Measurements from ENCODE around the gene IKZF3.
"Not testable (repeated sequence)": the region's sequence is repeated elsewhere in the genome, so short reads cannot be mapped to it uniquely, and the experiment has no call there.

The IKZF3 gene

DNA sequence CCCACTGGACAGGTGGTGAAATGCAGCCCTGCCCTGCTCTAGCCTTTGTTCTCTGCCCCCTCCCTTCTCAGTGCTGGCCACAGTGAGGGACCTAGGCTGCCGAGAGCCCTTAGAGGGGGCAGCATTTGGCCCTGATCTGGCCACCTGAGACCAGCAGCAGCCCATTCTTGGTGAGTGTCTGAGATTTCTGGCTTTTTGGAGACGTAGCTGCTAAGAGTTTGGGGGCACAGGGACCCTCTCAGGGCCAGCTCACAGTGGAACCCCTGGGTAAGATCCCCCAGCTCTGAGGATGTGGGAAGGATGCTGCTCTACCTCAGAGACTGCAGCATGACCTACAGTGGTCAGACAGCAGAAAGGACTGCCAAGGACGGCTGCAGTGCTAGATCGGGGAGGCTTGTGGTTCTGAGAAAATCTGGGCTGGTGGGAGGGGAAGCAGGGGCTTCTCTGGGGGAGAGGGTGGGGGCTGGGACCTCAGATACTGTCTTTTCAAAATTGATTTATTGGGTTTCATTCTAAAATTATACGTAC is 113.0 kb downstream of the IKZF3 start:
- TF ChIP-seq POLR2AphosphoS5 (IDR thresholded peaks at IDR 0.05; ENCODE audit: borderline replicate concordance, low read depth, low read length) (no peak), EZH2 (IDR thresholded peaks at IDR 0.05) (no peak)
- H3K36me3 ChIP-seq (ENCODE audit: insufficient read depth, low read length) = no peaks in the 10 kb centered on the region
- DNase-seq (ENCODE audit: low read depth, low spot score) = no peak
- no peak overlapping the region for H3K4me3 ChIP-seq
- no peak overlapping the region for H3K9ac ChIP-seq (ENCODE audit: insufficient read length)
- no peaks in the 10 kb centered on the region for H3K9me3 ChIP-seq (ENCODE audit: low read depth, low read length)
- H3K27ac ChIP-seq = no peak overlapping the region

DNA sequence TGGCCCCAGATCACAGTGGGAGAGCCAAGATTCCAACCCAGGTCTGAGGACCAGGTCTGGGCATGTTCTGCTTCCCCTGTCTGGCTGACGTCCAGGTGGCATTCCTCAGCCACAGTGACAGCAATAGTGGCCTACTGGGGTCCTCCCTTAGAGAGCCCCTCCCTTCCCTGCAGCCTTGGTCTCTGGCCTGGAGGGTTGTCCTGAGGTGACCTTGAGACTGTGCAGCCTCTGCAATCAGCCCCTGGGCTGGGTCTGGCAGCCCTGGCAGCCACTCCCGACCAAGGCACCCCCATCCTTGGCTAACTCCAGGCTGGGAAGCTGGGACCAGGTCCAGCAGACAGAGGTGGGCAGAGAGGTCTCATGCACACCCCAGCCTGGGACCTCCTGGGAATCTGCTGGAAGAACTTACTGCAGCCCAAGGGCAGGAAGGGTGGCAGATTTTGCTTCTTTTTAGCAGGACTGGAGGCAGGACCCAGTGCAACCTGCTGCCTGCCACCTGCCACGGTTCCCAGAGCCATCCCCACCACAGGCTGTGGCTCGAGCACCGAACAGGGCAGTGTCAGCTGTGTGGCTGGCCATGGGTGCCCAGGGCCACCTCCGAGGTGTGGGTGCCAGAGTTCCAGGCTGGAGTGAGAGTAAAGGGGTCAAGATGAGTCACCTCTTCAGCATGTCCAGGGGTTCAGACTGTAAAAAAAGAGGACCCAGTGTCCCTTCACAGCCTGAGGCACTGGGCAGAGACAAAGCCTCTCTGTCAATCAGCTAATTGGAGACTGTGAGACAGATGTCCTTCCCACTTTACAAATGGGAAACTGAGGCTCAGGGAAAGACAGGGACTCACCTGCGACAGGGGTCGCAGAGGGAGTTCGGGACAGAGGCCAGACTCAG is 113.7 kb downstream of the IKZF3 start:
- no peak overlapping the region for H3K4me3 ChIP-seq
- H3K27ac ChIP-seq = no peak overlapping the region
- H3K9ac ChIP-seq (ENCODE audit: insufficient read length) = no peak overlapping the region

GRCh38 chr17:39748444-39749034 is 115.6 kb downstream of the IKZF3 start:
- H3K36me3 ChIP-seq (ENCODE audit: insufficient read depth, low read length); H3K4me3 ChIP-seq; H3K27ac ChIP-seq; H3K9me3 ChIP-seq (ENCODE audit: low read depth, low read length); H3K9ac ChIP-seq (ENCODE audit: insufficient read length); DNase-seq (ENCODE audit: low read depth, low spot score): not testable (repeated sequence)

More for the DNA sequence above, 113.7 kb downstream of the IKZF3 start:
- TF ChIP-seq FOXP2 (optimal IDR thresholded peaks at IDR 0.05; ENCODE audit: control extremely low read depth, extremely low read length, insufficient read depth) (no peak), EZH2 (IDR thresholded peaks at IDR 0.05) (no peak), POLR2AphosphoS5 (IDR thresholded peaks at IDR 0.05; ENCODE audit: borderline replicate concordance, low read depth, low read length) (no peak)
- DNase-seq (ENCODE audit: low read depth, low spot score) = no peak
- Histone ChIP-seq H3K9me3 (ENCODE audit: low read depth, low read length) (no peaks in the 10 kb centered on the region), H3K36me3 (ENCODE audit: insufficient read depth, low read length) (no peaks in the 10 kb centered on the region)

- Histone ChIP-seq H3K27ac (no peak overlapping the region), H3K4me3 (no peak overlapping the region), H3K36me3 (ENCODE audit: insufficient read depth, low read length) (no peaks in the 10 kb centered on the region), H3K9me3 (ENCODE audit: low read depth, low read length) (no peaks in the 10 kb centered on the region), H3K9ac (ENCODE audit: insufficient read length) (no peak overlapping the region)
- no peak for DNase-seq (ENCODE audit: low read depth, low spot score)
- no peak for TF ChIP-seq EZH2 (IDR thresholded peaks at IDR 0.05)
- TF ChIP-seq FOXP2 (optimal IDR thresholded peaks at IDR 0.05; ENCODE audit: control extremely low read depth, extremely low read length, insufficient read depth) = no peak
- TF ChIP-seq POLR2AphosphoS5 (IDR thresholded peaks at IDR 0.05; ENCODE audit: borderline replicate concordance, low read depth, low read length) = no peak
Observed at GRCh38 chr17:39747745-39748144, 116.4 kb downstream of the IKZF3 start.

DNA sequence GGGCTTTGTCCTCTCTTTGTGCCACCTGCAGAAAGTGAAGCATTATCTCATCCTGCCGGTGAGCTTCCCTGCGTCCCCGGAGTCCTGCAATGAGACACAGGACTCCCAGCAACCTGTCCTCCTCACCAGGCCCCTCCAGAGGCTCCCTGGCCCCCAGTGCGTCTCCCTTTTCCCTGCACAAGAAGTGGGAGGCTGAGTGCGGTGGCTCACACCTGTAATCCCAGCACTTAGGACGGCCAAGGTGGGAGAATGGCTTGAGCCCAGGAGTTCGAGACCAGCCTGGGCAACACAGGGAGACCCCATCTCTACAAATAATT is 118.0 kb downstream of the IKZF3 start:
- DNase-seq (ENCODE audit: low read depth, low spot score) = no peak
- TF ChIP-seq FOXP2 (optimal IDR thresholded peaks at IDR 0.05; ENCODE audit: control extremely low read depth, extremely low read length, insufficient read depth) (no peak), POLR2AphosphoS5 (IDR thresholded peaks at IDR 0.05; ENCODE audit: borderline replicate concordance, low read depth, low read length) (no peak), EZH2 (IDR thresholded peaks at IDR 0.05) (no peak)

GRCh38 chr17:39745335-39746144 is 118.6 kb downstream of the IKZF3 start:
- H3K9me3 ChIP-seq (ENCODE audit: low read depth, low read length) = no peaks in the 10 kb centered on the region
- no peaks in the 10 kb centered on the region for H3K36me3 ChIP-seq (ENCODE audit: insufficient read depth, low read length)
- no peak overlapping the region for H3K4me3 ChIP-seq
- H3K27ac ChIP-seq = no peak overlapping the region
- no peak overlapping the region for H3K9ac ChIP-seq (ENCODE audit: insufficient read length)
- no peak for DNase-seq (ENCODE audit: low read depth, low spot score)
- TF ChIP-seq POLR2AphosphoS5 (IDR thresholded peaks at IDR 0.05; ENCODE audit: borderline replicate concordance, low read depth, low read length) = no peak
- TF ChIP-seq FOXP2 (optimal IDR thresholded peaks at IDR 0.05; ENCODE audit: control extremely low read depth, extremely low read length, insufficient read depth) = no peak
- TF ChIP-seq EZH2 (IDR thresholded peaks at IDR 0.05) = no peak

More for the DNA sequence above, 118.0 kb downstream of the IKZF3 start:
- H3K4me3 ChIP-seq = no peak overlapping the region
- H3K36me3 ChIP-seq (ENCODE audit: insufficient read depth, low read length) = no peaks in the 10 kb centered on the region
- H3K27ac ChIP-seq = no peak overlapping the region
- no peaks in the 10 kb centered on the region for H3K9me3 ChIP-seq (ENCODE audit: low read depth, low read length)
- no peak overlapping the region for H3K9ac ChIP-seq (ENCODE audit: insufficient read length)

- no peak for TF ChIP-seq POLR2AphosphoS5 (IDR thresholded peaks at IDR 0.05; ENCODE audit: borderline replicate concordance, low read depth, low read length)
- TF ChIP-seq FOXP2 (optimal IDR thresholded peaks at IDR 0.05; ENCODE audit: control extremely low read depth, extremely low read length, insufficient read depth) = no peak
- no peak for TF ChIP-seq EZH2 (IDR thresholded peaks at IDR 0.05)
- Histone ChIP-seq H3K9ac (ENCODE audit: insufficient read length) (no peak overlapping the region), H3K4me3 (no peak overlapping the region), H3K9me3 (ENCODE audit: low read depth, low read length) (no peaks in the 10 kb centered on the region), H3K27ac (no peak overlapping the region), H3K36me3 (ENCODE audit: insufficient read depth, low read length) (no peaks in the 10 kb centered on the region)
- no peak for DNase-seq (ENCODE audit: low read depth, low spot score)
Observed at GRCh38 chr17:39744836-39745215, 119.3 kb downstream of the IKZF3 start.

DNA sequence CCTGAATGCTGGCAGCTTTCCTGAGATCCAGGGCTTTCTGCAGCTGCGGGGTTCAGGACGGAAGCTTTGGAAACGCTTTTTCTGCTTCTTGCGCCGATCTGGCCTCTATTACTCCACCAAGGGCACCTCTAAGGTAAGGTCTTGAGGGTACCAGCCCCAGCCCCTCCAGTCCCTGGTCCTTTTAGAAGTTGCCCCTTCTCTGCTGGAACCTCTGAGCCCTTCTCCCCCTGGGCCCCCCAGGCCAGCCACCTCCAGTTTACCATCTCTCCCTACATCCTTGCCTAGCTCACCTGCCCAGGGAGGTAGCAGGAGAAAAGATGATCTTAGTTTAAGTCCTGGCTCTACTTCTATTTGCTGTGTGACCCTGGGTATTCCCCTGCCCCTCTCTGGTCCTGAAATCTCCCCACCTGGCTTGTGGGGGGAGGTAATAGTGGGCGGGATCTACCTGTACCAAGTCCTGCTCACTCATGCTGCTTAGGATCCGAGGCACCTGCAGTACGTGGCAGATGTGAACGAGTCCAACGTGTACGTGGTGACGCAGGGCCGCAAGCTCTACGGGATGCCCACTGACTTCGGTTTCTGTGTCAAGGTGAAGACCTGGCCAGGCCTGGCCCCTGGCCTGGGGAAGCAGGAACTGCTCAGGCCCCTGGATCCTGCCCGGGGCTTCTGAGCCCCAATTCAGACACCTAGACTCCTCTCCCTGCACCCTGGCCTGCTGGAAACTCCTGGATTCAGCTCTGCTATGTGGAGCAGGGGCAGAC is 119.9 kb downstream of the IKZF3 start:
- H3K9ac ChIP-seq (ENCODE audit: insufficient read length) = no peak overlapping the region
- TF ChIP-seq EZH2 (IDR thresholded peaks at IDR 0.05) (no peak), POLR2AphosphoS5 (IDR thresholded peaks at IDR 0.05; ENCODE audit: borderline replicate concordance, low read depth, low read length) (no peak), FOXP2 (optimal IDR thresholded peaks at IDR 0.05; ENCODE audit: control extremely low read depth, extremely low read length, insufficient read depth) (no peak)
- H3K27ac ChIP-seq = no peak overlapping the region
- no peaks in the 10 kb centered on the region for H3K36me3 ChIP-seq (ENCODE audit: insufficient read depth, low read length)
- DNase-seq (ENCODE audit: low read depth, low spot score) = no peak
- H3K9me3 ChIP-seq (ENCODE audit: low read depth, low read length) = no peaks in the 10 kb centered on the region
- no peak overlapping the region for H3K4me3 ChIP-seq

Data from SK-N-MC (cell line).